Erythroblast (primary cell): ENCODE measurements around the gene LHX5.

ENCODE experiments used
- GATA1 ChIP-seq: IDR thresholded peaks from 2 replicates; pipeline ENCODE4 v1.6.1; 2011; ENCODE audit warnings: low read depth, mild to moderate bottlenecking, control low read depth, low read length, moderate library complexity
- POLR2A ChIP-seq: IDR thresholded peaks from 2 replicates; pipeline ENCODE4 v1.6.1; 2011; ENCODE audit warnings: mild to moderate bottlenecking, low read length

DNA sequence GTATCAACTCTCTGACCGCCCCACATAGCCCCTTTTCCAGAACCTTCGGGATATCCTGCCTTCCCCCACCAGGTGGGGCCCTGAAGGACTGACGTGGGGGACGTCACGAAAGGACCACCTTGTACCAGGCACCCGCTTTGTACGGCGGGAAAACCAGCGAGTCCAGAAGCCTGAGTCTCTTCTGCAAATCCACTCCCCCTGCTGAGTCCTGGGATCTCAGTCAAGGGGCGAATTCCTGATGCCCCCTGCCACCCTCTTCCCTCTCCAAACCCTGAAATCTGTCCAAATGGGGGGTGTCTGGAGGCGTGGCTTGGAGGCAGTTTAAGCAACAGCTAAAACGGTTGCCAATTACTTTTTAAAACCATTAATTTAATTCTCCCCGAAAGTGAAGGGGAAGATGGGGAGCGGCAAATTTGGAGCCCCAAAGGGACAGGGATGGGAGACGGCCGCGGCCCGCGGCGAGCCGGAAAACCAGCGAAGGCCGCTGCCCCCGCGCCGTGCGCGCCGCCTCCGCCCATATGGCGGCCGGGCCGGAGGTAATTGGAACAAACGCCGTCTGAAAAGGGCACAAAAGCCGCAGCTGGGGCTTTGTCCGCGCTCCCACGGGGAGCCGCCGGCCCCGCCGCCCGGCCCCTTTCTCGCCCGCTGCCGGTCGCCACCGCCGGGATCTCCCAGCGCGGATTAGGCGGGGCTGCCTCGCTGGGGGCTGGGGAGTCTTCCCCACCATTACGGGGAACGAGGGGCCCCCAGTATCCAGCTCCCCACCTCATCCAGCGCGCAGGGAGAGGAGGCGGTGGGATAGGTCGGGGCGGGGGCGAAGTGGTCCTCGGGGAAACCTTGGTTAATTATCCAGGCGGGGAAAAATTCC is 6.6 kb downstream of the LHX5 start:
- TF ChIP-seq POLR2A (no peak), GATA1 (no peak)
